GM10266 (cell line): Measurements from ENCODE around the gene IQCF6.

Experiments used
- DNase-seq: peaks from one replicate; pipeline ENCODE4 v3.0.0; 2012; ENCODE audit errors: extremely low spot score
- CTCF ChIP-seq: IDR thresholded peaks from 2 replicates; pipeline ENCODE4 v1.5.1; 2012; ENCODE audit warnings: mild to moderate bottlenecking, low read depth; ENCODE audit not compliant: control insufficient read depth, insufficient read depth; ENCODE audit errors: missing control alignments

The IQCF6 gene

DNA sequence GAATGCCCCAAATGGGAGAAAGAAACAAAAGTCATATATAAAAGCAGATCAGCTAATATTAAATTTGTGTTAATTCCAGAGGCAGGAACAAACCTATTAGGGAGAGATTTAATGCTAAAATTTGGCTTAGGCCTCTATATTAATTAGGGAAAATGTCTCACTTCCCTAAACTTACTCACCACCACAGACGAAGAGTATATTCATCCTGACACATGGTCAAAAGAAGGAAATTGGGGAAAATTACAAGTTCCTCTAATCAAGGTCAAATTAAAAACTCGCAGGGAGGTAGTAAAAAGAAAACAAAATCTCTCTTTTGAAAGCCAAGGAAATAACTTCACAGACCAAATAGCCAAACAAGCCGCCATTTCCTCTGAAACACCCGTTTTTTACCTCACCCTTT, 39.9 kb downstream of the IQCF6 start:
- TF ChIP-seq CTCF, result no peak
- DNase-seq, result no peak

DNA sequence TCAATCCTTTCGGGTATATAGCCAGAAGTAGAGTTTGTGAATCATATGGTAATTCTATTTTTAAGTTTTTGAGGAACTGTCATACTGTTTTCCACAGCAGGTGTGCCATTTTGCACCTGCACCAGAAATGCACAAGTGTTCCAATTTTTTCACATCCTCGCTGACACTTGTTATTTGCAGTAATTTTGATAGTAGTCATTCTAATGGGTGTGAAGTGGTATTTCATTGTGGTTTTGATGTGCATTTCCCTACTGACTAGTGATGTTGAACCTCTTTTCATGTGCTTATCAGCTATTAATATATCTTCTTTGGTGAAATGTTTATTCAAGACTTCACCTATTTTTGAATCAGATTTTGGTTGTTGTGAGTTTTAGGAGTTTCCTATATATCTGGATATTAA, 43.1 kb downstream of the IQCF6 start:
- DNase-seq, result no peak

GRCh38 chr3:51735039-51735438, 44.0 kb downstream of the IQCF6 start:
- TF ChIP-seq CTCF, result no peak
- no peak for DNase-seq

More for the DNA sequence above, 43.1 kb downstream of the IQCF6 start:
- TF ChIP-seq CTCF, result no peak

DNA sequence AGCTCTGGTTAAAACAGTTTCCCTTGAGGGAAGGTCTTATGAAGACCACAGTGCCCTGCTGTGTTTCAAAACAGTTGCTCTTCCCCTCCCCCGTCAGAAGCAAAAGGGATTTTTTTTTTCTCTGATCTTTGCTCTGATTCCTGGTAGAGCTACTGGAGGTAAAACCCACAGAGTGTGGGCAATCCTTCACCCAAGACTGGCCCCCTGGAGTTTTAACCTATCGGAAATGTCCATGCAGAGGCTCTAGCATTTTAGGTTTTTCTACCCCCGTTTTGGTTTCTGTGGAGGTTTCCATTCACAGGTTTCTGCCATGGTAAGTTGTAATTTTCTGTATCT, 44.5 kb downstream of the IQCF6 start:
- no peak for TF ChIP-seq CTCF

DNA sequence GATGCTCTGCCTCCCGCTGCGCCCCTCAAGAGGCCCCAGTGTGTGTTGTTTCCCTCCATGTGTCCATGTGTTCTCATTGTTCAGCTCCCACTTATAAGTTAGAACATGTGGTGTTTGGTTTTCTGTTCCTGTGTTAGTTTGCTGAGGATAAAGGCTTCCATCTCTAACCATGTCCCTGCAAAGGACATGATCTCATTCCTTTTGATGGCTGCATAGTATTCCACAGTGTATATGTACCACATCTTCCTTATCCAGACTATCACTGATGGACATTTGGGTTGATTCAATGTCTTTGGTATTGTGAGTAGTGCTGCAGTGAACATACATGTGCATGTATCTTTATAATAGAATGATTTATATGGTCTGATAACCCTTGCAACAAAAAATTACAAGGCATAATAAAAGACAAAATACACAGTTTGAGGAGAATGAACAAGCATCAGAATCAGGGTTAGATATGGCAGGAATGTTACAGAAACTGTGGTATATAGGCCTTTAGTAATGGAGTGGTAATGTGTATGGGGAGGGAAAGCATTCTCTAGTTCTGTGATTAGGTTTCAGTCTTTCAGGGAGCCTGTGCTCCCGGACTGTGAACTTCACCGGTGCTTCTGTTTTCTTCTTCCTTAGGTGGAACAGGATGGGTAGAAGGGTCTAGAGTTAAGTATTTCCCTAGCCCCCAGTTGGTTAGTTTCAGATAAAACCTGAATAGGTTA, 45.0 kb downstream of the IQCF6 start:
- no peak for TF ChIP-seq CTCF
- no peak for DNase-seq

More for the DNA sequence above, 44.5 kb downstream of the IQCF6 start:
- peak; percentile 8 for DNase-seq

GRCh38 chr3:51729042-51729633, 49.9 kb downstream of the IQCF6 start:
- TF ChIP-seq CTCF, result no peak
- DNase-seq, result no peak
